Neural progenitor cell (in vitro differentiated cells): Measurements from ENCODE around the gene SLX4IP. TPM values are rescaled to one million over a fixed set of nuclear protein-coding genes. Genes with fewer than 3 reads are reported as not detected.

ENCODE experiments used
- DNase-seq: peaks from one replicate; pipeline ENCODE4 v3.0.0-alpha.2; 2016; ENCODE audit warnings: low spot score
- H2AFZ ChIP-seq: fragments of 200-600 bp; sonication (generic); replicated peaks from 2 replicates; pipeline ENCODE4 v1.6.1; 2016; ENCODE audit warnings: antibody characterized with exemption
- H3F3A ChIP-seq: fragments of 200-600 bp; sonication (generic); 2 replicates; pipeline ENCODE4 v1.6.1; 2016; ENCODE audit warnings: antibody characterized with exemption, low read depth
- H3K27ac ChIP-seq: fragments of 200-600 bp; sonication (generic); 2 replicates; pipeline ENCODE4 v1.5.1; 2016; ENCODE audit warnings: mild to moderate bottlenecking
- H3K27me3 ChIP-seq: fragments of 200-600 bp; sonication (generic); 2 replicates; pipeline ENCODE4 v1.6.1; 2016; ENCODE audit warnings: mild to moderate bottlenecking, moderate library complexity
- H3K36me3 ChIP-seq: fragments of 200-600 bp; sonication (generic); 2 replicates; pipeline ENCODE4 v1.5.1; 2016
- H3K4me1 ChIP-seq: fragments of 200-600 bp; sonication (generic); 2 replicates; pipeline ENCODE4 v1.6.1; 2016; ENCODE audit warnings: mixed run types
- H3K4me2 ChIP-seq: fragments of 200-600 bp; sonication (generic); 2 replicates; pipeline ENCODE4 v1.6.1; 2016
- H3K4me3 ChIP-seq: fragments of 200-600 bp; sonication (generic); 2 replicates; pipeline ENCODE4 v1.5.1; 2016
- H3K79me2 ChIP-seq: fragments of 200-600 bp; sonication (generic); 2 replicates; pipeline ENCODE4 v1.6.1; 2016; ENCODE audit warnings: low read depth
- H3K9ac ChIP-seq: fragments of 200-600 bp; sonication (generic); 2 replicates; pipeline ENCODE4 v1.6.1; 2016
- H3K9me3 ChIP-seq: fragments of 200-600 bp; sonication (generic); 2 replicates; pipeline ENCODE4 v1.5.1; 2016; ENCODE audit warnings: low read depth
- H4K20me1 ChIP-seq: fragments of 200-600 bp; sonication (generic); 2 replicates; pipeline ENCODE4 v1.6.1; 2016; ENCODE audit warnings: low read depth
- H3K27ac Mint-ChIP-seq: 3 replicates; pipeline ENCODE4 v1.8.0; 2021; ENCODE audit warnings: mixed read lengths
- H3K27me3 Mint-ChIP-seq: 2 replicates; pipeline ENCODE4 v1.8.0; 2022; ENCODE audit warnings: low read depth, mild to moderate bottlenecking, inconsistent platforms, moderate library complexity, mixed read lengths; ENCODE audit not compliant: insufficient read depth
- H3K36me3 Mint-ChIP-seq: 3 replicates; pipeline ENCODE4 v1.8.0; 2021; ENCODE audit warnings: mixed read lengths
- H3K4me1 Mint-ChIP-seq: 3 replicates; pipeline ENCODE4 v1.8.0; 2021; ENCODE audit warnings: mixed read lengths
- H3K4me3 Mint-ChIP-seq: 3 replicates; pipeline ENCODE4 v1.8.0; 2021; ENCODE audit warnings: mild to moderate bottlenecking, moderate library complexity, mixed read lengths
- H3K9me3 Mint-ChIP-seq: 3 replicates; pipeline ENCODE4 v1.8.0; 2020; ENCODE audit warnings: mixed read lengths
- CTCF ChIP-seq: fragments of 200-600 bp; sonication (generic); IDR thresholded peaks from 2 replicates; pipeline ENCODE4 v1.5.1; 2017; ENCODE audit warnings: antibody characterized with exemption, mild to moderate bottlenecking
- EZH2 ChIP-seq: fragments of 200-600 bp; sonication (generic); IDR thresholded peaks from 2 replicates; pipeline ENCODE4 v1.6.1; 2017; ENCODE audit warnings: antibody characterized with exemption, mild to moderate bottlenecking, moderate library complexity
- EZH2phosphoT487 ChIP-seq: fragments of 200-600 bp; sonication (generic); IDR thresholded peaks from 2 replicates; pipeline ENCODE4 v1.6.1; 2017; ENCODE audit warnings: antibody characterized with exemption
- total RNA-seq: library from RNA; depleted of rRNA; stranded (reverse); fragments of >200 nt; gene quantifications from 2 replicates; pipeline ENCODE4 v1.2.3, GENCODE V29; 2015; ENCODE audit warnings: low replicate concordance

SLX4IP gene
- total RNA-seq, 1 donor from 2014 or later = 9.5 TPM

- H3K4me1 ChIP-seq = peaks cover 95% of the 10 kb centered on the region
- no peak overlapping the region for H3K9ac ChIP-seq
- Mint-ChIP-seq H3K4me3 (no peak overlapping the region), H3K9me3 (no peaks in the 10 kb centered on the region), H3K4me1 (peaks cover 98% of the 10 kb centered on the region), H3K36me3 (peaks cover 15% of the 10 kb centered on the region), H3K27ac (no peak overlapping the region), H3K27me3 (peaks cover 6% of the 10 kb centered on the region)
- H3K36me3 ChIP-seq = no peaks in the 10 kb centered on the region
- peaks cover 23% of the 10 kb centered on the region for H3K79me2 ChIP-seq
- no peak for TF ChIP-seq EZH2phosphoT487
- no peak for TF ChIP-seq EZH2
- TF ChIP-seq CTCF = no peak
- H3K9me3 ChIP-seq = no peaks in the 10 kb centered on the region
- DNase-seq = no peak
- no peaks in the 10 kb centered on the region for H3K27me3 ChIP-seq
- H3K4me2 ChIP-seq = no peak overlapping the region
- no peak overlapping the region for H3K4me3 ChIP-seq
- H3F3A ChIP-seq = peaks cover 80% of the 10 kb centered on the region
- peaks cover 31% of the 10 kb centered on the region for H4K20me1 ChIP-seq
- H3K27ac ChIP-seq = no peak overlapping the region
- no peak overlapping the region for H2AFZ ChIP-seq
Measured at GRCh38 chr20:10634683-10635411, 199.7 kb downstream of the SLX4IP start.

GRCh38 chr20:10635476-10636208 is 200.5 kb downstream of the SLX4IP start:
- H3K9me3 Mint-ChIP-seq = no peaks in the 10 kb centered on the region
- H3K4me3 ChIP-seq = no peak overlapping the region
- no peak overlapping the region for H3K9ac ChIP-seq
- peaks cover 80% of the 10 kb centered on the region for H3F3A ChIP-seq
- H3K36me3 ChIP-seq = peaks cover under 1% of the 10 kb centered on the region
- no peaks in the 10 kb centered on the region for H3K9me3 ChIP-seq
- H3K36me3 Mint-ChIP-seq = peaks cover 20% of the 10 kb centered on the region
- peaks cover 23% of the 10 kb centered on the region for H3K79me2 ChIP-seq
- DNase-seq = no peak
- H2AFZ ChIP-seq = no peak overlapping the region
- peak overlapping the region; percentile 91 for H3K27ac Mint-ChIP-seq
- TF ChIP-seq EZH2 = no peak
- TF ChIP-seq EZH2phosphoT487 = no peak
- TF ChIP-seq CTCF = no peak
- peaks cover 6% of the 10 kb centered on the region for H3K27me3 Mint-ChIP-seq
- H3K27me3 ChIP-seq = no peaks in the 10 kb centered on the region
- H3K4me3 Mint-ChIP-seq = no peak overlapping the region
- peaks cover 39% of the 10 kb centered on the region for H4K20me1 ChIP-seq
- H3K4me1 ChIP-seq = peaks cover 96% of the 10 kb centered on the region
- peaks cover 97% of the 10 kb centered on the region for H3K4me1 Mint-ChIP-seq
- no peak overlapping the region for H3K27ac ChIP-seq
- peak overlapping the region; percentile 20 for H3K4me2 ChIP-seq

- H3K79me2 ChIP-seq = peaks cover 23% of the 10 kb centered on the region
- peaks cover 46% of the 10 kb centered on the region for H4K20me1 ChIP-seq
- Mint-ChIP-seq H3K9me3 (no peaks in the 10 kb centered on the region), H3K27ac (peak overlapping the region; percentile 91), H3K27me3 (peaks cover 6% of the 10 kb centered on the region), H3K4me1 (peaks cover 97% of the 10 kb centered on the region), H3K36me3 (peaks cover 26% of the 10 kb centered on the region), H3K4me3 (peak overlapping the region; percentile 61)
- H3K4me1 ChIP-seq = peaks cover 96% of the 10 kb centered on the region
- no peaks in the 10 kb centered on the region for H3K27me3 ChIP-seq
- no peak for DNase-seq
- H3K36me3 ChIP-seq = peaks cover 7% of the 10 kb centered on the region
- no peak overlapping the region for H3K9ac ChIP-seq
- H3F3A ChIP-seq = peaks cover 80% of the 10 kb centered on the region
- no peak overlapping the region for H2AFZ ChIP-seq
- H3K4me2 ChIP-seq = peak overlapping the region; percentile 49
- no peaks in the 10 kb centered on the region for H3K9me3 ChIP-seq
- TF ChIP-seq CTCF (no peak), EZH2phosphoT487 (no peak), EZH2 (no peak)
- H3K27ac ChIP-seq = no peak overlapping the region
- no peak overlapping the region for H3K4me3 ChIP-seq
Measured at GRCh38 chr20:10636326-10636818, 201.3 kb downstream of the SLX4IP start.
